CD4-positive, alpha-beta memory T cell (primary cell): ENCODE data around the gene SMURF1. TPM values are rescaled to one million over a fixed set of nuclear protein-coding genes. Genes with fewer than 3 reads are reported as not detected.

Experiments
- CTCF ChIA-PET: fragments of 350-600 bp; sonication (Branson Sonifier 250); formaldehyde crosslinking; loops from one replicate; lab custom pipeline; 2021; ENCODE audit warnings: inconsistent platforms; ENCODE audit not compliant: partially characterized antibody; lab: Charles Lee
- POLR2A ChIA-PET: fragments of 350-600 bp; sonication (Branson Sonifier 250); formaldehyde crosslinking; loops from one replicate; lab custom pipeline; 2021; ENCODE audit not compliant: partially characterized antibody; lab: Charles Lee
- DNase-seq, 5 donors: peaks; one replicate each; pipeline versions ENCODE4 v3.0.0 to v3.0.0-alpha.2; 2020 to 2022; ENCODE audit warnings: mixed read lengths in 1 of 5
- H3K27ac ChIP-seq: one replicate; pipeline ENCODE4 v1.7.0; 2013; ENCODE audit warnings: low read depth, low read length
- H3K27me3 ChIP-seq: 2 replicates; pipeline ENCODE4 v1.7.0; 2013; ENCODE audit warnings: mild to moderate bottlenecking, low read length, moderate library complexity; ENCODE audit not compliant: insufficient read depth
- H3K36me3 ChIP-seq: 2 replicates; pipeline ENCODE4 v1.7.0; 2013; ENCODE audit warnings: mild to moderate bottlenecking, low read length, moderate library complexity; ENCODE audit not compliant: insufficient read depth
- H3K4me1 ChIP-seq: 2 replicates; pipeline ENCODE4 v1.7.0; 2013; ENCODE audit warnings: mild to moderate bottlenecking, low read length, moderate library complexity; ENCODE audit not compliant: insufficient read depth
- H3K4me3 ChIP-seq, 2 donors: one replicate each; pipeline ENCODE4 v1.7.0; 2013; ENCODE audit warnings: low read length in 2 of 2, mild to moderate bottlenecking in 1 of 2
- H3K9me3 ChIP-seq, 2 donors: one replicate each; pipeline ENCODE4 v1.7.0; 2013; ENCODE audit warnings: low read length in 2 of 2, control low read depth in 1 of 2; ENCODE audit not compliant: control insufficient read depth in 1 of 2
- H3K27ac Mint-ChIP-seq, 7 donors: one replicate each; pipeline ENCODE4 v1.8.0; 2020 to 2021; ENCODE audit warnings: mixed read lengths in 7 of 7, mild to moderate bottlenecking in 6 of 7, inconsistent platforms in 3 of 7, moderate library complexity in 3 of 7
- H3K27me3 Mint-ChIP-seq, 2 donors: one replicate each; pipeline ENCODE4 v1.8.0; 2020 to 2021; ENCODE audit warnings: mixed read lengths in 2 of 2
- H3K36me3 Mint-ChIP-seq, 2 donors: one replicate each; pipeline ENCODE4 v1.8.0; 2020 to 2021; ENCODE audit warnings: mixed read lengths in 2 of 2, inconsistent platforms in 1 of 2, mild to moderate bottlenecking in 1 of 2
- H3K4me1 Mint-ChIP-seq, 4 donors: one replicate each; pipeline ENCODE4 v1.8.0; 2020 to 2021; ENCODE audit warnings: mixed read lengths in 4 of 4, mild to moderate bottlenecking in 1 of 4
- H3K4me3 Mint-ChIP-seq, 8 donors: one replicate each; pipeline ENCODE4 v1.8.0; 2020 to 2021; ENCODE audit warnings: mixed read lengths in 8 of 8, mild to moderate bottlenecking in 7 of 8, moderate library complexity in 6 of 8, inconsistent platforms in 3 of 8
- H3K9me3 Mint-ChIP-seq, 8 donors: one replicate each; pipeline ENCODE4 v1.8.0; 2020 to 2021; ENCODE audit warnings: mixed read lengths in 8 of 8, mild to moderate bottlenecking in 5 of 8, inconsistent platforms in 3 of 8, moderate library complexity in 1 of 8
- intact Hi-C: fragments of 100-400 bp; cut with micrococcal nuclease; formaldehyde crosslinking; loops from one replicate; pipeline ENCODE4 v1.15.1; 2023
- polyA plus RNA-seq, 2 donors: library from polyadenylated mRNA; unstranded; fragments of 300-500 nt; fragmentation: Illumina TruSeq; gene quantifications; one replicate each; pipeline ENCODE4 v1.2.3, GENCODE V29; 2021
- total RNA-seq, 2 experiments: library from RNA; stranded (reverse); gene quantifications; one replicate each; pipeline ENCODE4 v1.2.3, GENCODE V29; 2021

The SMURF1 gene
- total and polyA plus RNA-seq, 4 experiments from 2014 or later, result 0.88 to 23.2 (median 12.9) TPM

GRCh38 chr7:99121496-99122021 lies 22.3 kb downstream of the SMURF1 start:
- Mint-ChIP-seq H3K4me3 (no peak overlapping the region), H3K27me3 (no peaks in the 10 kb centered on the region), H3K9me3 (peaks cover 0 to 4% (median 0%) of the 10 kb centered on the region in 8 donors), H3K4me1 (peaks cover 25 to 53% (median 37%) of the 10 kb centered on the region in 4 donors), H3K36me3 (peaks cover 32 to 35% of the 10 kb centered on the region in 2 donors), H3K27ac (peak overlapping the region in 1 of 7 donors; percentile 51)
- ChIA-PET CTCF (interaction anchor here (1.6 kb wide), 1 partner anchor 9 kb away, joined by 4 read pairs; no protein-coding TSS in a partner anchor), POLR2A (no interaction called here)
- Histone ChIP-seq H3K36me3 (no peaks in the 10 kb centered on the region), H3K4me1 (peaks cover 8% of the 10 kb centered on the region), H3K27me3 (no peaks in the 10 kb centered on the region), H3K27ac (no peak overlapping the region), H3K4me3 (no peak overlapping the region), H3K9me3 (no peaks in the 10 kb centered on the region)
- DNase-seq, result no peak
- intact Hi-C loops, result no loop called here

- ChIA-PET CTCF (interaction anchor here (1.6 kb wide), 1 partner anchor 9 kb away, joined by 4 read pairs; no protein-coding TSS in a partner anchor), POLR2A (no interaction called here)
- Histone ChIP-seq H3K36me3 (no peaks in the 10 kb centered on the region), H3K4me1 (peaks cover 6% of the 10 kb centered on the region), H3K27ac (no peak overlapping the region), H3K27me3 (no peaks in the 10 kb centered on the region), H3K9me3 (no peaks in the 10 kb centered on the region), H3K4me3 (no peak overlapping the region)
- Mint-ChIP-seq H3K4me1 (peaks cover 27 to 57% (median 41%) of the 10 kb centered on the region in 4 donors), H3K4me3 (no peak overlapping the region), H3K27ac (no peak overlapping the region), H3K9me3 (peaks cover 0 to 6% (median 0%) of the 10 kb centered on the region in 8 donors), H3K36me3 (peaks cover 33 to 41% of the 10 kb centered on the region in 2 donors), H3K27me3 (no peaks in the 10 kb centered on the region)
- intact Hi-C loops, result no loop called here
- no peak for DNase-seq
Observed at GRCh38 chr7:99120916-99121315, 23.0 kb downstream of the SMURF1 start.

GRCh38 chr7:99120501-99120900 lies 23.4 kb downstream of the SMURF1 start:
- ChIA-PET CTCF (interaction anchor here (1.6 kb wide), 1 partner anchor 8 kb away, joined by 4 read pairs; no protein-coding TSS in a partner anchor), POLR2A (no interaction called here)
- H3K27me3 Mint-ChIP-seq, result no peaks in the 10 kb centered on the region
- H3K9me3 ChIP-seq, result no peaks in the 10 kb centered on the region
- H3K4me3 ChIP-seq, result no peak overlapping the region
- no peaks in the 10 kb centered on the region for H3K36me3 ChIP-seq
- no peaks in the 10 kb centered on the region for H3K27me3 ChIP-seq
- peaks cover 26 to 57% (median 41%) of the 10 kb centered on the region in 4 donors for H3K4me1 Mint-ChIP-seq
- intact Hi-C loops, result no loop called here
- H3K27ac Mint-ChIP-seq, result no peak overlapping the region
- peaks cover 0 to 6% (median 0%) of the 10 kb centered on the region in 8 donors for H3K9me3 Mint-ChIP-seq
- no peak for DNase-seq
- peaks cover 33 to 41% of the 10 kb centered on the region in 2 donors for H3K36me3 Mint-ChIP-seq
- no peak overlapping the region for H3K27ac ChIP-seq
- no peak overlapping the region for H3K4me3 Mint-ChIP-seq
- H3K4me1 ChIP-seq, result peaks cover 2% of the 10 kb centered on the region

- no peaks in the 10 kb centered on the region for H3K27me3 ChIP-seq
- no peak for DNase-seq
- intact Hi-C loops, result no loop called here
- ChIA-PET CTCF (interaction anchor here (0.7 kb wide), 1 partner anchor 271 kb away, joined by 3 read pairs; no protein-coding TSS in a partner anchor), POLR2A (no interaction called here)
- Mint-ChIP-seq H3K36me3 (peaks cover 34 to 51% of the 10 kb centered on the region in 2 donors), H3K27ac (peak overlapping the region in 1 of 7 donors; percentile 22), H3K27me3 (no peaks in the 10 kb centered on the region), H3K9me3 (peaks cover 0 to 6% (median 3%) of the 10 kb centered on the region in 8 donors), H3K4me1 (peaks cover 19 to 56% (median 30%) of the 10 kb centered on the region in 4 donors), H3K4me3 (no peak overlapping the region)
- H3K9me3 ChIP-seq, result no peaks in the 10 kb centered on the region
- no peak overlapping the region for H3K4me3 ChIP-seq
- no peaks in the 10 kb centered on the region for H3K36me3 ChIP-seq
- no peak overlapping the region for H3K27ac ChIP-seq
- H3K4me1 ChIP-seq, result no peaks in the 10 kb centered on the region
Observed at GRCh38 chr7:99118077-99118476, 25.8 kb downstream of the SMURF1 start.

GRCh38 chr7:99116144-99116543 lies 27.8 kb downstream of the SMURF1 start:
- Mint-ChIP-seq H3K27ac (peak overlapping the region in 1 of 7 donors; percentile 63), H3K36me3 (peaks cover 39 to 53% of the 10 kb centered on the region in 2 donors), H3K9me3 (peaks cover 0 to 6% (median 3%) of the 10 kb centered on the region in 8 donors), H3K4me1 (peaks cover 32 to 66% (median 44%) of the 10 kb centered on the region in 4 donors), H3K4me3 (peak overlapping the region in 1 of 8 donors; percentile 5), H3K27me3 (no peaks in the 10 kb centered on the region)
- H3K36me3 ChIP-seq, result no peaks in the 10 kb centered on the region
- peaks cover 13% of the 10 kb centered on the region for H3K4me1 ChIP-seq
- no peak overlapping the region for H3K4me3 ChIP-seq
- intact Hi-C loops, result no loop called here
- no peak overlapping the region for H3K27ac ChIP-seq
- ChIA-PET CTCF (no interaction called here), POLR2A (interaction anchor here (0.7 kb wide), 1 partner anchor 463 kb away, joined by 3 read pairs; no protein-coding TSS in a partner anchor)
- H3K9me3 ChIP-seq, result no peaks in the 10 kb centered on the region
- no peak for DNase-seq
- H3K27me3 ChIP-seq, result no peaks in the 10 kb centered on the region

- intact Hi-C loops, result no loop called here
- H3K27me3 Mint-ChIP-seq, result no peaks in the 10 kb centered on the region
Observed at GRCh38 chr7:99115379-99115778, 28.5 kb downstream of the SMURF1 start.

GRCh38 chr7:99112979-99113378 lies 30.9 kb downstream of the SMURF1 start:
- Histone ChIP-seq H3K27me3 (no peaks in the 10 kb centered on the region), H3K4me3 (no peak overlapping the region), H3K36me3 (no peaks in the 10 kb centered on the region), H3K9me3 (no peaks in the 10 kb centered on the region), H3K4me1 (peaks cover 36% of the 10 kb centered on the region), H3K27ac (no peak overlapping the region)
- peaks cover 45 to 72% (median 53%) of the 10 kb centered on the region in 4 donors for H3K4me1 Mint-ChIP-seq
- ChIA-PET POLR2A (no interaction called here), CTCF (interaction anchor here (1.4 kb wide), 1 partner anchor 21 kb away, joined by 3 read pairs; no protein-coding TSS in a partner anchor)
- H3K27me3 Mint-ChIP-seq, result no peaks in the 10 kb centered on the region
- peaks cover 0 to 6% (median 3%) of the 10 kb centered on the region in 8 donors for H3K9me3 Mint-ChIP-seq
- H3K4me3 Mint-ChIP-seq, result no peak overlapping the region
- H3K36me3 Mint-ChIP-seq, result peaks cover 19 to 27% of the 10 kb centered on the region in 2 donors
- DNase-seq, result no peak
- intact Hi-C loops, result no loop called here
- H3K27ac Mint-ChIP-seq, result no peak overlapping the region

More at GRCh38 chr7:99115379-99115778, 28.5 kb downstream of the SMURF1 start:
- no peak overlapping the region for H3K4me3 ChIP-seq
- peaks cover 18% of the 10 kb centered on the region for H3K4me1 ChIP-seq
- no peaks in the 10 kb centered on the region for H3K9me3 ChIP-seq
- H3K36me3 Mint-ChIP-seq, result peaks cover 33 to 47% of the 10 kb centered on the region in 2 donors
- peaks cover 0 to 6% (median 3%) of the 10 kb centered on the region in 8 donors for H3K9me3 Mint-ChIP-seq
- H3K27ac ChIP-seq, result no peak overlapping the region
- ChIA-PET POLR2A (no interaction called here), CTCF (no interaction called here)
- no peaks in the 10 kb centered on the region for H3K27me3 ChIP-seq
- no peak overlapping the region for H3K4me3 Mint-ChIP-seq
- peaks cover 37 to 63% (median 47%) of the 10 kb centered on the region in 4 donors for H3K4me1 Mint-ChIP-seq
- no peak overlapping the region for H3K27ac Mint-ChIP-seq
- no peak for DNase-seq
- H3K36me3 ChIP-seq, result no peaks in the 10 kb centered on the region
